GM12892 (cell line): ENCODE results near the gene CUL3.

ENCODE experiments used
- DNase-seq: peaks from one replicate; pipeline ENCODE4 v3.0.0; 2011; ENCODE audit not compliant: insufficient read length
- FAIRE-seq: peaks from 2 replicates; lab custom pipeline; 2011; peaks lifted over from hg19 to GRCh38; lab: Jason Lieb, UNC
- POLR2A ChIP-seq: IDR thresholded peaks from 2 replicates; pipeline ENCODE4 v1.6.1; 2011; ENCODE audit warnings: low read depth, low read length, control low read depth
- POLR2AphosphoS5 ChIP-seq: IDR thresholded peaks from 2 replicates; pipeline ENCODE4 v1.6.1; 2011; ENCODE audit warnings: low read depth, low read length, control low read depth
- TAF1 ChIP-seq: IDR thresholded peaks from 2 replicates; pipeline ENCODE4 v1.6.1; 2011; ENCODE audit warnings: low read depth, mild to moderate bottlenecking, control low read depth, low read length, borderline replicate concordance

CUL3 gene

GRCh38 chr2:224557610-224558009 lies 27.6 kb downstream of the CUL3 start:
- no peak for DNase-seq
- TF ChIP-seq POLR2A (no peak), TAF1 (no peak), POLR2AphosphoS5 (no peak)
- no peak for FAIRE-seq

- TF ChIP-seq TAF1 (no peak), POLR2A (no peak), POLR2AphosphoS5 (no peak)
- FAIRE-seq (no peak), DNase-seq (no peak)
These were observed 28.8 kb downstream of the CUL3 start for GRCh38 chr2:224556381-224556780.

GRCh38 chr2:224555823-224556366 lies 29.3 kb downstream of the CUL3 start:
- TF ChIP-seq POLR2AphosphoS5 (no peak), TAF1 (no peak), POLR2A (no peak)
- DNase-seq: no peak
- FAIRE-seq: no peak

GRCh38 chr2:224552771-224553170 lies 32.4 kb downstream of the CUL3 start:
- no peak for TF ChIP-seq POLR2AphosphoS5
- TF ChIP-seq POLR2A: no peak
- TF ChIP-seq TAF1: no peak
- no peak for FAIRE-seq
- DNase-seq: no peak

DNA sequence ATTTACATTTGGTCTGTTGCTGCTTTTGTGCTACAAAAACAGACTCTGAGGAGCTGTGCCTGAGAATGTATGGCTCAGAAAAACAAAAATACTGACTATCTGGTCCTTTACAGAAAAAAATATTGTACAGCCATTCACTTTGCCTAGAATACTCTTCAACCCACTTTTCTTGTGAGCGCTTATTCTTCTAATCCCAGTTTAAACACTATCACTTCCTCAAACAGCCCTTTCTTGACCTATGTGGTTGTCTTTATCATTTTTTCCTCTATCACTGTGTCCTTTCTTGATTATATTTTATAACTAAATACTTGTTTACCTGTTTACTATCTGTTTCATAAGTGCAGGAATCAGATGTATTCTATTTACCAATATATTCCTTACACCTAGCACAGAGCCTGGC lies 33.5 kb downstream of the CUL3 start:
- DNase-seq: no peak
- no peak for FAIRE-seq
- TF ChIP-seq TAF1 (no peak), POLR2A (no peak), POLR2AphosphoS5 (no peak)

- FAIRE-seq (no peak), DNase-seq (no peak)
These were observed 38.2 kb downstream of the CUL3 start for GRCh38 chr2:224546926-224547325.

GRCh38 chr2:224545884-224546644 lies 39.1 kb downstream of the CUL3 start:
- FAIRE-seq: no peak
- no peak for DNase-seq

More at GRCh38 chr2:224546926-224547325, 38.2 kb downstream of the CUL3 start:
- TF ChIP-seq TAF1: no peak
- no peak for TF ChIP-seq POLR2A
- TF ChIP-seq POLR2AphosphoS5: no peak

GRCh38 chr2:224543939-224544338 lies 41.2 kb downstream of the CUL3 start:
- TF ChIP-seq POLR2AphosphoS5: no peak
- no peak for TF ChIP-seq TAF1
- TF ChIP-seq POLR2A: no peak
- DNase-seq (no peak), FAIRE-seq (no peak)

More at GRCh38 chr2:224545884-224546644, 39.1 kb downstream of the CUL3 start:
- TF ChIP-seq TAF1 (no peak), POLR2A (no peak), POLR2AphosphoS5 (no peak)

DNA sequence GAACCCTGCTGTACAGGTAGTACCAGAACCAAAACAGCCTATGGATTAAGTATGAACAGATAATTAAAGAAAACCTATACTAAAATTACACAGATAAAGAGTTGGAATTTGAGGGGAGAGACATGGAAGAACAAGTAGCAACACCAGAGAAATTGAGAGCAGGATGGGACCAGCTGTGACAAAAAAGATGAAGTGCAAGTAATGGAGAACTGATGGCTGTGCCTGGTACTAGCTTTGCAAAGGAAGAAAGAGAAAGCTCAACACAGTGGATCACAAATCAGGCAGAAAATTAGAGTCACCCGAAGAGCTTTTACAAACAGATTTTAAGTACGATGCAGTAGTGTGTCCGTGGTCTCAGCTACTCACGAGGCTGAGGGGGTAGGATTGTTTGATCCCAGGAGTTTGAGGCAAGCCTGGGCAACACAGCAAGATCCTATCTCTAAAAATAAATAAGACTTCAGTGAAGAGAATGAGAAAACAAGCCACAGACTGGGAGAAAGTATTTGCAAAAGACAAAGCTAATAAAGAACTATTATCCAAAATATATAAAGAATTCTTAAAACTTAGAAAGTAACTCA lies 46.5 kb downstream of the CUL3 start:
- FAIRE-seq (no peak), DNase-seq (no peak)
- TF ChIP-seq POLR2A: no peak
- no peak for TF ChIP-seq TAF1
- TF ChIP-seq POLR2AphosphoS5: no peak

DNA sequence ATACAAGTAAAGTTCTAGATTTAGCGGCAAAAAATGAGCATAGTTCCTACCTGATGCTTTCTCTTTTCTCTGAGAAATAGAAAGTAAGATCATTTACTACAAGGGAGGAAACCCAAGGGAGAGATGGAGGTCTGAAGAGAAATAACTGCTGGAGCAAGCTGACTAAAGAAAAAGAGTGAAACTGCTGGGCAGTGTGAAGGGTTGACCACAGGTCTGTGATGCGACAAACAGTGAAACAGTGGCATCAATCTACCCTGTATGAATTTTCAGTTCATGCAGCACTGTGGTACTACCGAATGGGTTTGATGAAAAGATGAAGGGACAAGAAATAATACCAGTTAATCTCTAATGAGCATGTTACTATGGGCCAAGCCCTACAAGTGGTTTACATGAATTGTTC lies 52.2 kb downstream of the CUL3 start:
- DNase-seq: no peak
- peak; percentile 5 for FAIRE-seq
- TF ChIP-seq TAF1 (no peak), POLR2AphosphoS5 (no peak), POLR2A (no peak)

DNA sequence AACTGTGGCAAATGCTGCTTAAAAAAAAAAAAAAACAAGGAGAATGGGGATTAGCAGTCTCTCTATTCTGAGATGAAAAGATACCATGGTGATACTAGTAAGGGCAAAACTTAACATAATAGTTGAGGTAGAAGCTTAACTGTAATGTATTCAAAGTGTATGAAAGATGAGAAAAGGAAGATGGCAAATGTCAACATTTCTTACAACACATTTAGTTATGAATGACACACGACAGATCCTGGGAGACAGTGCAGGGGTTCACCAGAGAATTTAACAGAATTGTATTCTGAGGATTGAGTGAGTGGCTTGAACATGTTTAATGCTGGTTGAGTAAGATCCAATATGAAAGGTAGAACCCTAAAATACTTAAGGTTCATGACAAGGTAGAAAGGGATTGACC lies 52.7 kb downstream of the CUL3 start:
- FAIRE-seq (peak; percentile 9), DNase-seq (no peak)
- TF ChIP-seq POLR2A: no peak
- no peak for TF ChIP-seq TAF1
- no peak for TF ChIP-seq POLR2AphosphoS5

- DNase-seq: no peak
- no peak for FAIRE-seq
- TF ChIP-seq POLR2A (no peak), POLR2AphosphoS5 (no peak), TAF1 (no peak)
These were observed 57.0 kb downstream of the CUL3 start for GRCh38 chr2:224528171-224528570.

DNA sequence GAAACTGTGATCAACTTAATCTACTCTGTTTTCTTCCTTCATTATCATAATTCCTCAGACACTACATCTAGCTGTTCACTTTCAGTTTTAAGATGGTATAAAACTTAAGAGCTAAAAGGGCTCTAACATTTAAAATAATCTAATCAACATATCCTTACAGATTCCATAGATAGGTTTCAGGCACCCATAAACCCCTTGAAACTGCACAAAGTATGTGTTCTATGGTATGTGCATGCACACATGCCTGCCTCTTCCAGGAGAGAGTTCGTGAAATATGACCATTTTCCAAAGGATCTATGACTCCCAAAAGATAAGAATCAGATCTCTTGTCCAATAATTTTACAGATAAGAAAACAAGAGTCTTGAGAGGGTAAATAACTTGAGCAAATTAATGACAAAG lies 59.4 kb downstream of the CUL3 start:
- TF ChIP-seq POLR2AphosphoS5 (no peak), TAF1 (no peak)
- peak; percentile 54 for FAIRE-seq
- DNase-seq: no peak
